Measurements from ENCODE around the gene PUS7.
"Not testable (repeated sequence)": the region's sequence is repeated elsewhere in the genome, so short reads cannot be mapped to it uniquely, and the experiment has no call there.

The PUS7 gene

DNA sequence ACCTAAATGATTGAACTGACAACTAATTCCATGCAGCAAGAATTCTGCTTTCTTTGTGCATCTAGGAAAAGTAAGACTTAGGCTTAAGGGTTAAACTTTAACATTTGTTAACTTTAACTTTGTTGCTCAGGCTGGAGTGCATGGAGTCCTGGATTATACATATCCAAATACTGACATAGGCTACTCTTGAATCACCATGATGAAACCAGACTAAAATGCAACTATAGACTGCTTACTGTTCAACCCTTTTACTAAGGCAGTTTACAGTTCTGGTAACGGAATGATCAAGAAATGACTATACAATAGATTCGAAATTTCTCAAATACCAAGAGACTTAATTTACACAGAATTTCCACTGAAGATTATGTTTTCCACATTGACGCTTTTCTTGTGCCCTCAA lies 52.0 kb downstream of the PUS7 start:
- no peak overlapping the region for H3K4me3 ChIP-seq (ENCODE audit: low read depth, low read length)
- no peaks in the 10 kb centered on the region for H3K27me3 ChIP-seq (ENCODE audit: control insufficient read depth, insufficient read depth, low read length)
- H3K36me3 ChIP-seq (ENCODE audit: control insufficient read depth, insufficient read depth, low read length), result peaks cover 36% of the 10 kb centered on the region
- H3K9me3 ChIP-seq (ENCODE audit: control insufficient read depth, insufficient read depth, low read depth, low read length), result no peaks in the 10 kb centered on the region
- H3K4me1 ChIP-seq (ENCODE audit: control insufficient read depth, insufficient read depth, low read length), result no peaks in the 10 kb centered on the region
- H3K27ac ChIP-seq (ENCODE audit: low read depth, low read length), result no peak overlapping the region
- no peak overlapping the region for H3K9ac ChIP-seq (ENCODE audit: low read length)

DNA sequence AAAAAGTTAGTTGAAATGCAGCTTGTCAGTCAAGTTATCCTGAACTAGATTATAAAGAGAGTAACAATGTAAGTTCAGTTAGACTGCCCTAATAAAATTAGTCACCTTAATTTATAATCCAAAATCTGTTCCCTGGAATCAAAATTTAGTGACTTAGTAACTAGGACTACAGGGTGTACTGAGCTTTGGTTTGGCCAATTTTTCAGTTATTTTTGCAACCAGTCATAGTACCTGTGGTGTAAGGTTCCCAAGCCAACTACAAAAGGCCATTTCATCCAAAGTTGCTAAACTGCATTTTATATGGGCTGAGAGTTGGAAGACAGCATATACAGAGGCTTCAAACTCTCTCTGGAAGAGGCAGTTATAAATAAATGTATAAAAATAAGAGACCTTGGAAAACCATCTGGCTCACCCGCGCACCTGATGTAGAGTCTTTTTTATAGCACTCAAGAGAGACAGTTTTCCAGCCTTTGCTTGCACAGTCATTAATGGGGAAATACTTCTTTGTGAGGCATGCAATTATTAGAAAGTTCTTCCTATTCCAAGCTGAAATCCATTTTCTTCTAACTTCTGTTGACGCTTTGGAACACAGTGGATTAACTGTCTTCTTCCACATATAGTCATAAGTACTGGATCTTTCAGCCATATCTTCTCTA lies 59.2 kb downstream of the PUS7 start:
- no peaks in the 10 kb centered on the region for H3K9me3 ChIP-seq (ENCODE audit: control insufficient read depth, insufficient read depth, low read depth, low read length)
- H3K9ac ChIP-seq (ENCODE audit: low read length), result no peak overlapping the region
- no peaks in the 10 kb centered on the region for H3K27me3 ChIP-seq (ENCODE audit: control insufficient read depth, insufficient read depth, low read length)
- peaks cover 66% of the 10 kb centered on the region for H3K36me3 ChIP-seq (ENCODE audit: control insufficient read depth, insufficient read depth, low read length)
- H3K27ac ChIP-seq (ENCODE audit: low read depth, low read length), result no peak overlapping the region
- no peak overlapping the region for H3K4me3 ChIP-seq (ENCODE audit: low read depth, low read length)
- H3K4me1 ChIP-seq (ENCODE audit: control insufficient read depth, insufficient read depth, low read length), result no peaks in the 10 kb centered on the region

DNA sequence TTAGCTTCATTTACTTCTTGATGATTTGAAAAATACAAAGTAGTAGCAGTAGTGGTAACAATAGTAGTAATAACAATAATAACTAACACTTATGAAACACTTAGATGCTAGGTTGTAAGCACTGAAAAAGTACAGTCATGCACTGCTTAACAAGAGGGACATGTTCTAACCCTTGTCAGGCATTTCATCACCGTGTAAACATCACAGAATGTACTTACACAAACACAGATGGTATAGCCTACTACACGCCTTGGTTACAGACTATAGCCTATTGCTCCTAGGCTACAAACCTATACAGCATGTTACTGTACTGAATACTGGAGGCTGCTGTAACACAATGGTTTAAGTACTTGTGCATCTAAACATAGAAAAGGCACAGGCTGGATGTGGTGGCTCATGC lies 60.6 kb downstream of the PUS7 start:
- Histone ChIP-seq H3K9me3 (ENCODE audit: control insufficient read depth, insufficient read depth, low read depth, low read length) (no peaks in the 10 kb centered on the region), H3K4me1 (ENCODE audit: control insufficient read depth, insufficient read depth, low read length) (no peaks in the 10 kb centered on the region), H3K36me3 (ENCODE audit: control insufficient read depth, insufficient read depth, low read length) (peaks cover 71% of the 10 kb centered on the region), H3K27ac (ENCODE audit: low read depth, low read length) (no peak overlapping the region), H3K4me3 (ENCODE audit: low read depth, low read length) (no peak overlapping the region), H3K27me3 (ENCODE audit: control insufficient read depth, insufficient read depth, low read length) (no peaks in the 10 kb centered on the region), H3K9ac (ENCODE audit: low read length) (no peak overlapping the region)

DNA sequence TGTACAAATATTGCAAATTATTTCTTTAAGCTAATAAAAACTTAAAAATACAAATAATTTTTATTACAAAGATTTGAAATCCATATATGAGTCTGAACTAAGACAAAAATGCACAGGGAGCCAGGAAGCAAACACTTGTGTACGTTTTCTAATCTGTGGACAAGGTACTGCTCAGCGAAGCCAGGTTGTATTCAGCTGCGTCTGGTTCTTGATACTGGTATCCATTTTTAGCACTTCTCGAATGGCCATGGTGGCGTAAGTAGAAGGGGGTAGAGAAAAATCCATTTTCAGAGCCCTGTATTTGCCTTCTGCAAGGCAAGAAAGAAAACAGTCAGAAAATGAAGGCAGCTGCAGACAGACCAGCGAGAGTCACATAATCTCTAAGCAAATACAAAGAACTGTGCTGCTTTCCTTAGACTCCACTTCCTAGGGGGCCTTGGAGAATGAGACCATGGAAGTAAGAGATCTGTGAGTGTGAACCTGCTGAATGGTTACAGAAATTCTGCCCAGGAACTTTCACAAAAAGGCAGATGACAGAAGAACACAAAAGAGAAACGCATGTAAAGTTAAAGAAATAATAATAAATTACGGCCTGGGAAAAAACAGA lies 64.3 kb downstream of the PUS7 start:
- Histone ChIP-seq H3K36me3 (ENCODE audit: control insufficient read depth, insufficient read depth, low read length) (peaks cover 48% of the 10 kb centered on the region), H3K27ac (ENCODE audit: low read depth, low read length) (no peak overlapping the region), H3K9ac (ENCODE audit: low read length) (no peak overlapping the region), H3K4me1 (ENCODE audit: control insufficient read depth, insufficient read depth, low read length) (no peaks in the 10 kb centered on the region), H3K4me3 (ENCODE audit: low read depth, low read length) (no peak overlapping the region), H3K27me3 (ENCODE audit: control insufficient read depth, insufficient read depth, low read length) (no peaks in the 10 kb centered on the region), H3K9me3 (ENCODE audit: control insufficient read depth, insufficient read depth, low read depth, low read length) (no peaks in the 10 kb centered on the region)

DNA sequence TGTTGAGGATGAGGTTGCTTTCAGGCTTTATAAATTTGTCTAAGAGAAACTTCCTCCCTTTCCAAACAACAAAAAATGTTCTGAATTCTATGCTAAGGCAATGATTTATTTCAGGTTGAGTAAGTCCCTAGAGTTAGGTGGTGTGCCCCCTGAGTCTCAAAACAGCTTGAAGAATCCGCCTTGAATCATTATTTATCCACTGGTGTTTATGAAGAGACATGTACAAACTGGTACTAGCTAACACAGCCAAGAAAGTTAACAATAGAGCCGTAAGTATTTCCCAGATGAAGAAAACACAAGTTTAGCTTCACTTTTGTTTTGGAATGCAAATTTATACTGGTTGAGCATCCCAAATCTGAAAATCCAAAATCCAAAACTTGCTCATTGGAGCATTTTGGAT lies 67.2 kb downstream of the PUS7 start:
- no peaks in the 10 kb centered on the region for H3K9me3 ChIP-seq (ENCODE audit: control insufficient read depth, insufficient read depth, low read depth, low read length)
- no peak overlapping the region for H3K9ac ChIP-seq (ENCODE audit: low read length)
- no peak overlapping the region for H3K27ac ChIP-seq (ENCODE audit: low read depth, low read length)
- no peaks in the 10 kb centered on the region for H3K27me3 ChIP-seq (ENCODE audit: control insufficient read depth, insufficient read depth, low read length)
- H3K4me1 ChIP-seq (ENCODE audit: control insufficient read depth, insufficient read depth, low read length), result no peaks in the 10 kb centered on the region
- no peak overlapping the region for H3K4me3 ChIP-seq (ENCODE audit: low read depth, low read length)
- H3K36me3 ChIP-seq (ENCODE audit: control insufficient read depth, insufficient read depth, low read length), result peaks cover 25% of the 10 kb centered on the region

DNA sequence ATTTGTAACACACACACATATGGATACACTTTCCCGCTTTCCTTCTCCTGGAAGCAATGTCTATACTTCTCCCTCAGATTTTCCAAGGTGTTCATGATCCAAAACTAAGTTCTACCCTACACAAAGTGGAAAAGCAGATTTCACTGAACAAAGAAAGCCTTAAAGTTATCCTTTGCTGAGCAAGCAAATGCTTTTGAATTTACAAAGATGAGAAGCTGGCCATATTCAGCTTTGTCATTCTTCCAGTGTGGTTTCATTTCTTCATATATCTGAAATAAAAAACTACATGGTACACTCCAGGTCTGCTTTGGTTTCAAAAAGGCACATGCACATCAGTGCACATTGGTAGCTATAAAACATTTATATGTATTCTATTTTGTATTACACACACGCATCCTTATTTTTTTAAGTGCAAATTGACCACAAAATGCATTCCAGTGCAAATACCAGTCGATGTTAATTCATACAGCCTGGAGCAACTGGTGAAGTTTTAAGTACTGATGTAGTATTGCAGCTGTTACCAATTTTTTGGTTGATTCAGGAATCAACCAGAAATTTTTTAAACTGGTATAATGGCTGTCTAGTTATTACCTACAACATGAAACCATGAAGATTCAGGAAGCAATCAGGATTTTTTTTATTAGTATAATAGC lies 67.8 kb downstream of the PUS7 start:
- no peak overlapping the region for H3K4me3 ChIP-seq (ENCODE audit: low read depth, low read length)
- H3K27ac ChIP-seq (ENCODE audit: low read depth, low read length), result no peak overlapping the region

DNA sequence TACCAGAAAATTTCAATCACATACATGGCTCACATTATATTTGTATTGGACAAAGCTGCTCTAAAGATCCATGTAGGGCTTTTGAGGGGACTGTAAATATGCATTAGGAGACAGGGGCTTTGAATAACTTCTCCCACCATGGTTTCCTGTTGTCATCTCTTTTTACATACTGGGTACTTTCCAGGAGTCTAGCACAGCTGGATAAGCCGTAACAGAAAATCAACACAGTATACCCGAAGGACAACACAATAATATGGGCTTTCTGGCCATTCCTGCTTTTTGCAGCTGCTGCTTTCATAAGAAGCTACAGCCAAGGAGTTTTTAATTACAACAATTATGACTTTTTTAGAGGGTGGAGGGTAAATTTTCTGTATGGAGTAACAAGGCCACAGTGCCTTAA lies 70.0 kb downstream of the PUS7 start:
- Histone ChIP-seq H3K9ac (ENCODE audit: low read length) (no peak overlapping the region), H3K27ac (ENCODE audit: low read depth, low read length) (no peak overlapping the region), H3K4me3 (ENCODE audit: low read depth, low read length) (no peak overlapping the region), H3K36me3 (ENCODE audit: control insufficient read depth, insufficient read depth, low read length) (peaks cover 8% of the 10 kb centered on the region), H3K4me1 (ENCODE audit: control insufficient read depth, insufficient read depth, low read length) (no peaks in the 10 kb centered on the region), H3K9me3 (ENCODE audit: control insufficient read depth, insufficient read depth, low read depth, low read length) (no peaks in the 10 kb centered on the region), H3K27me3 (ENCODE audit: control insufficient read depth, insufficient read depth, low read length) (no peaks in the 10 kb centered on the region)

More for the DNA sequence above, 67.8 kb downstream of the PUS7 start:
- no peaks in the 10 kb centered on the region for H3K4me1 ChIP-seq (ENCODE audit: control insufficient read depth, insufficient read depth, low read length)
- peaks cover 23% of the 10 kb centered on the region for H3K36me3 ChIP-seq (ENCODE audit: control insufficient read depth, insufficient read depth, low read length)
- H3K9me3 ChIP-seq (ENCODE audit: control insufficient read depth, insufficient read depth, low read depth, low read length), result no peaks in the 10 kb centered on the region
- no peak overlapping the region for H3K9ac ChIP-seq (ENCODE audit: low read length)
- H3K27me3 ChIP-seq (ENCODE audit: control insufficient read depth, insufficient read depth, low read length), result no peaks in the 10 kb centered on the region

DNA sequence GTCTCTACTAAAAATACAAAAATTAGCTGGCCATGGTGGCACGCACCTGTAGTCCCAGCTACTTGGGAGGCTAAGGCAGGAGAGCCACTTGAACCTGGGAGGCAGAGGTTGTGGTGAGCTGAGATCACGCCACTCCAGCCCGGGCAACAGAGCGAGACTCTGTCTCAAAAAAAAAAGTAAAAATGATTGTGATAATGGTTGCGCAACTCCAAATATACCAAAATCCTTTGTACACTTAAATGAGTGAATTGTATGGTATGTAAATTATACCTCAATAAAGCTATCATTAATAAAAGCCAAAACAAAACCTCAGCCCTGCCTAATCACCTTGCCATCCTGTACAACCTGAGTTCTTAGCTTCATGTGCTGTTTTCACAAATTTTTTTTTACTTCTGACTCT lies 71.2 kb downstream of the PUS7 start:
- H3K27me3 ChIP-seq (ENCODE audit: control insufficient read depth, insufficient read depth, low read length); H3K9me3 ChIP-seq (ENCODE audit: control insufficient read depth, insufficient read depth, low read depth, low read length); H3K4me1 ChIP-seq (ENCODE audit: control insufficient read depth, insufficient read depth, low read length); H3K9ac ChIP-seq (ENCODE audit: low read length); H3K36me3 ChIP-seq (ENCODE audit: control insufficient read depth, insufficient read depth, low read length); H3K4me3 ChIP-seq (ENCODE audit: low read depth, low read length); H3K27ac ChIP-seq (ENCODE audit: low read depth, low read length): not testable (repeated sequence)

DNA sequence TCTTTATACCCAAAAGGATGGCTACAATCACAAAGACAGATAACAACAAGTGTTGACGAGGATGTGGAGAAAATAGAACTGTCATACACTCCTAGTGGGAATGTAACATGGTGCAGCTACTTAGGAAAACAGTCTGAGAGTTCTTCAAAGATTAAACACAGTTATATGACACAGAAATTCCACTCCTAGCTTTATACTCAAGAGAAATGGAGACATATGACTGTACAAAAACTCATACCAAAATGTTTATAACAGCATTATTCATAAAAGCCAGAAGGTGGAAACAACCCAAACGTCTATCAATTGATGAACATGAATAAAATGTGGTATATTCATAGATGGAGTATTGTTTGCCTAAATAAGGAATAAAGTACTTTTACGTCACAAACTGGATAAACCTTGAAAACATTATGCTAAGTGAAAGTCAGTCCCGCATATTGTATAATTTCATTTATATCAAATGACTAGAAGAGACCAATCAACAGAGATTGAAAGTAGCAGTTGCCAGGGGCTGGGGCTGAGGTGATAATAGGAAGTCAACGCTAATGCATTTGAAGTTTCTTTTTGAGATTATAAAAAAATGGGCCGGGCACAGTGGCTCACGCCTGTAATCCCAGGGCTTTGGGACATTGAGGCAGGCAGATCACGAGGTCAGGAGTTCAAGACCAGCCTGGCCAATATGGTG lies 71.8 kb downstream of the PUS7 start:
- no peak overlapping the region for H3K4me3 ChIP-seq (ENCODE audit: low read depth, low read length)
- H3K4me1 ChIP-seq (ENCODE audit: control insufficient read depth, insufficient read depth, low read length), result no peaks in the 10 kb centered on the region
- no peaks in the 10 kb centered on the region for H3K27me3 ChIP-seq (ENCODE audit: control insufficient read depth, insufficient read depth, low read length)
- H3K27ac ChIP-seq (ENCODE audit: low read depth, low read length), result no peak overlapping the region
- H3K9me3 ChIP-seq (ENCODE audit: control insufficient read depth, insufficient read depth, low read depth, low read length), result no peaks in the 10 kb centered on the region
- H3K36me3 ChIP-seq (ENCODE audit: control insufficient read depth, insufficient read depth, low read length), result no peaks in the 10 kb centered on the region
- H3K9ac ChIP-seq (ENCODE audit: low read length), result no peak overlapping the region

DNA sequence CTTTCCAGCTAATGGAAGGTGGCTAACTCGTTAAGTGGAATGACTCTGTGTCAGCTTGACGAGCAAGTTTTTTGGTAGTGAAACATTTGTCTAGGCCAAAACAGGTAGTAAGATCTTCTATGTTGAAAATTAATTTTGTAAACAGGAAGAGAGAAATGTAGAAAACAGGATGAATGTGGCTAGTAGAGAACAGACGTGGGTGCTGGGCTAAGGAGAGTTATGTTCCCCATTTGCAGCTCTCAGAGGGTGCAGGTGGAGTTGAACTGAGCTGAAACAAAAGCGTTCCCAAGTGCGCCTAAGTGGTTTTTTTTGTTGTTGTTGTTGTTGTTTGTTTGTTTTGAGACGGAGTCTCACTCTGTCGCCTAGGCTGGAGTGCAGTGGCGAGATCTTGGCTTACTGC lies 73.9 kb downstream of the PUS7 start:
- Histone ChIP-seq H3K36me3 (ENCODE audit: control insufficient read depth, insufficient read depth, low read length) (no peaks in the 10 kb centered on the region), H3K9me3 (ENCODE audit: control insufficient read depth, insufficient read depth, low read depth, low read length) (no peaks in the 10 kb centered on the region), H3K27ac (ENCODE audit: low read depth, low read length) (no peak overlapping the region), H3K4me3 (ENCODE audit: low read depth, low read length) (no peak overlapping the region), H3K27me3 (ENCODE audit: control insufficient read depth, insufficient read depth, low read length) (no peaks in the 10 kb centered on the region), H3K4me1 (ENCODE audit: control insufficient read depth, insufficient read depth, low read length) (no peaks in the 10 kb centered on the region), H3K9ac (ENCODE audit: low read length) (no peak overlapping the region)

DNA sequence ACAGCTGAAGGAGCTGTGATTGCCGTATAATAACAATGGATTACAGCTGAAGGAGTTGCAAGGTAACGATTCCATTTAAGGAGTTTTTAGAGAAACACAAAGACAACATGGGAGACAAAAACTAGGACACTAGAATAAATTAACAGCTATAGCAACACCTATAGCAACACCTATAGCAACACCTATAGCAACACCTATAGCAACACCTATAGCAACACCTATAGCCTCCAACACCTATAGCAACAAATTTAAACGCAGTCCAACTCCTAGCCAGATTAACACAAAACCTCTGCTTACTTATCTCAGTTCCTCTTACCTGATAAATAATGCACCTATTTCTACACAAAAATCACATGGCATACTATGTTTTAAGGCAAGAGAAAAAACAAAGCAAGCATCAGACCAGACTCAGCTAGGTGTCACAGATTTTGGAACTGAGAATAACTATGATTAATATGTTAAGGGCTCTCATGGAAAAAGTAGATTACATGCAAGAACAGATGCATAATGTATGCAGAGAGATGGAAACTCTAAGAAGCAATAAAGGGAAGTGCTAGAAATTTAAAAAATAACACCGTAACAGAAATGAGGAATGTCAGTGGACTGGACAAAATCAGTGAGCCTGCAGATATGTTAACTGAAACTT lies 77.6 kb downstream of the PUS7 start:
- Histone ChIP-seq H3K36me3 (ENCODE audit: control insufficient read depth, insufficient read depth, low read length) (no peaks in the 10 kb centered on the region), H3K4me3 (ENCODE audit: low read depth, low read length) (no peak overlapping the region), H3K27me3 (ENCODE audit: control insufficient read depth, insufficient read depth, low read length) (no peaks in the 10 kb centered on the region), H3K9ac (ENCODE audit: low read length) (no peak overlapping the region), H3K9me3 (ENCODE audit: control insufficient read depth, insufficient read depth, low read depth, low read length) (no peaks in the 10 kb centered on the region), H3K27ac (ENCODE audit: low read depth, low read length) (no peak overlapping the region), H3K4me1 (ENCODE audit: control insufficient read depth, insufficient read depth, low read length) (no peaks in the 10 kb centered on the region)

Data from HUES6 (cell line).